Hematopoietic multipotent progenitor cell treated with erythropoietin and hydrocortisone succinate and interleukin-3 and kit ligand, for 8 days (in vitro differentiated cells): Measurements from ENCODE around the gene CFHR4.
"Not testable (repeated sequence)": the region's sequence is repeated elsewhere in the genome, so short reads cannot be mapped to it uniquely, and the experiment has no call there.

Experiments used
- DNase-seq: peaks from one replicate; pipeline ENCODE4 v3.0.0-alpha.2; 2015

The CFHR4 gene

DNA sequence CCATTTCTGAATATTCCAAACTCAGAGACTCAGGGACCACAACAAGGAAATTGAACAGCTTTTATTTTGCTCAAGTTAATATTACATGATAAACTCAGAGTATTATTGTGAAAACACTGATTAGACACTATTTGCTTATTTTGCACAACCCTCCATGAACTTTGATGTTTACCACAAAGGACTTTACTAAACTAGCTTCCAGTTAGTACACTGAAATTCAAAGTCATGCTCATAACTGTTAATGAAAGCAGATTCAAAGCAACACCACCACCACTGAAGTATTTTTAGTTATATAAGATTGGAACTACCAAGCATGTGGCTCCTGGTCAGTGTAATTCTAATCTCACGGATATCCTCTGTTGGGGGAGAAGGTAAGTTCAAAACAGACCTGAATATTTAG lies 55.7 kb downstream of the CFHR4 start, which contains the start of gene CFHR2:
Gene CFHR2, plus strand, starts transcription at position 171 of the 400 bp plus-strand sequence. Its CDS starts 143 bp downstream, at position 314.
- not testable (repeated sequence) for DNase-seq

DNA sequence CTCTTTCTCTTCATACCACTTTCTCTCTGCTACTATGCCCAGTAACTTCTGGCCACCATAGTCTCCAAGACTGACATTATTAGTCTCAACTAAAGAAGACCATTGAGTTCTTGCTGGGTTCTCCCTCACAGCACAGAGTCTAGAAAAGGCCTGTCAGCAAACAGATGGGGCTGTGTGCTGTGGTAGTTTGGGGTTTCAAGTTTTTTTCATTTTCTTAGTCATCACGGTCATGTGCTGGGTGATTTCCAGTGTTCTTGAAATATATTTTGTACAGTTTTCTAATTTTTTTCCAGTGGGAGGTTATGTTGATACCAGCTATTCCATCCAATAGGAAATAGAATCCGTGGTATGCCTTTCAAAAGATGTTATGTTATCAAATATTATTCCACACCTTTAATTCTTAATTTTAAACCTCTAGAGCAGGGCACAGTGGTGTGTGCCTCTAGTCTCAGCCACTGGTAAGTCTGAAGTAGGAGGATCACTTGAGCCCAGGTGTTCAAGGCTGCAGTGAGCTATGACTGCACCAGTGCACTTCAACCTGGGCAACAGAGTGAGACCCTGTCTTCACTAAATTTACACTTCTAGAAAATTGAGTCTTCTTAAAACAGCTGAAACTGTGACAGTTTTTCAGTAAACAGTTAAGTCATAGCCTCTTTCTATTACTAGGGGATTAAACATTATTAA lies 64.0 kb downstream of the CFHR4 start:
- no peak for DNase-seq

DNA sequence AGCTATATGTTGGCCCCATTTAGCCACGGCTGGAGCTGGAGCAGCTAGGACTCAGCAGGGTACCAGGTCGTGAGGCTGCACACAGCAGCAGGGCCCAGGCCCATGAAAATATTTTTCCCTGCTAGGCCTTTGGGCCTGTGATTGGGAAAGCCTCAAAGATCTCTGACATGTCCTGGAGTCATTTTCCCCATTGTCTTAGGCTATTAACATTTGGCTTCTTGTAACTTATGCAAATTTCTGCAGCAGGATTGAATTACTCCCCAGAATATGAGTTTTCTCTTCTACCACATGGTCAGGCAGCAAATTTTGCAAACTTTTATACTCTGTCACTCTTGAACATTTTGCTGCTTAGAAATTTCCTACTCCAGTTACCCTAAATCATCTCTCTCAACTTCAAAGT lies 66.9 kb downstream of the CFHR4 start:
- DNase-seq = no peak

DNA sequence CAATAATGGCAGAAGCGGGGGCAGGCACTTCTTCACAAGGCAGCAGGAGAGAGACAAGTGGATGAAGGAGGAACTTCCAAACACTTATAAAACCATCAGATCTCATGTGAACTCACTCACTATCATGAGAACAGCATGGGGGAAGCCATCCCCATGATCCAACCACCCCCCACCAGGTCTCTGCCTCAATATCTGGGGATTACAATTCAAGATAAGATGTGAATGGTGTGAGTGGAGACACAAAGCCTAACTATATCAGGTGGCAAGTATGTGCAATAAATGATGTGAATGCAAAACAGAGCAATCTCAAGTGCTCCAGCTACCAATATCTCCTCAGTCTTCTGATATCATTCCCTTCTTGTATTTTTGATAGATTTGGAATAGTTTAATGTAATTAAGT lies 68.1 kb downstream of the CFHR4 start:
- DNase-seq = no peak

DNA sequence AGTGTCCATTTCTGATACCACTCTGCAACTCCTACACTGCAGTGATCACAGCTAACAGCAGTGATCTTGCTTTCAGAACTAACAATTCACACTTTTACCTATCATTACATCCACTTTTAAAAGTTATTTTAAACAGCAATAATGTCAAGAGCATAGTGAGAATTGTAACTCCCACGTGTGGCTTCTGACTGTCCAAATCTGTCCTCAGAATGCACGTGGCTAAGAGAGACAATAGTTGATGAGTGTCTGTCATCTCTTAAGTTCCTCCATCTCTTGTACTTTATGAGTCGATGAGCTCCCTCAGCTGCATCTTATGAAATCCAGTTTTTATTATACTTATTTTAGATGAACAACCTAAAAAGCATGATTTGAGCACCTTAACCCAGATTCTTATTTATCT lies 73.0 kb downstream of the CFHR4 start:
- no peak for DNase-seq
